HG03139 (cell line): ENCODE results near the gene KANSL1.
"Not testable (repeated sequence)": the region's sequence is repeated elsewhere in the genome, so short reads cannot be mapped to it uniquely, and the experiment has no call there.

Experiments used
- ATAC-seq: cut with Tn5 transposase; IDR thresholded peaks from one replicate; pipeline ENCODE4 v1.9.1; 2021; ENCODE audit not compliant: unreplicated experiment

Gene KANSL1

GRCh38 chr17:46120078-46120477 is 73.2 kb downstream of the KANSL1 start:
- no peak for ATAC-seq

GRCh38 chr17:46118964-46119363 is 74.3 kb downstream of the KANSL1 start:
- no peak for ATAC-seq

- ATAC-seq = no peak
These were observed 75.2 kb downstream of the KANSL1 start for GRCh38 chr17:46117850-46118696.

DNA sequence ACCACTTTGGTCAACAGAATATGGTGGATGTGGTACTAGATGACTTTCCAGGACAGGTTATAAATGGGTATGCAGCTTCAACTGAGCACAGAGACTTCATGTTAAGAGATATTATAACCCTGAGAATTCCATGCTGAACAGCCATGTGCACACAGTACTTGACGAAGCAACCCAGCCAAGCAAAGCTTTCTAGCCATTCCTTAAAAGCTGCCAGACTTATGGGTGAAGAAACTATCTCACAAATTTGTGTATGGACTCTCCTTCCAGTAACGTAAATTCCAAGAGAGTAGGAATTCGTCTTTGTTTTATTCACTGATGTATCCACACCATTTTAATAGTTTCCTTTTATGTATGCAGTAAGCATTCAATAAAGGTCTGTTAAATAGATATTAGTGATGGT is 76.1 kb downstream of the KANSL1 start:
- no peak for ATAC-seq

DNA sequence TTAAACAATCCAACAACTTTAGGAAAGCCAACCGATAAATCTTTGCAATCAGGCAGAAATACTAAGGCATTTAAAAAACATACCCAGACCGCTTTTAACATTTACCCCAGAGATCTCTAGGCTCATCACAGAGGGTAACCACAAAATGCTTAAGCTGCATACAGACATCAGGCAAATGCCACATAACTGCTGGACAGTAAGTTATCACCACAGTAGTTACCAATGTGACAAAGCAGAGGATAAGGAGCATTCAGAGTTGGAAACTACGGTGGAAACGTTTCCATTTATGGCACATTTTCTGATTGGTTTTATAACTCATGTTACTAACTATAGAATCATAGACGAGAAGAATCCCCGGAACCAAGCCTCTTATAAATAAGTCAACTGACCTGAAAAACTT is 77.5 kb downstream of the KANSL1 start:
- no peak for ATAC-seq

DNA sequence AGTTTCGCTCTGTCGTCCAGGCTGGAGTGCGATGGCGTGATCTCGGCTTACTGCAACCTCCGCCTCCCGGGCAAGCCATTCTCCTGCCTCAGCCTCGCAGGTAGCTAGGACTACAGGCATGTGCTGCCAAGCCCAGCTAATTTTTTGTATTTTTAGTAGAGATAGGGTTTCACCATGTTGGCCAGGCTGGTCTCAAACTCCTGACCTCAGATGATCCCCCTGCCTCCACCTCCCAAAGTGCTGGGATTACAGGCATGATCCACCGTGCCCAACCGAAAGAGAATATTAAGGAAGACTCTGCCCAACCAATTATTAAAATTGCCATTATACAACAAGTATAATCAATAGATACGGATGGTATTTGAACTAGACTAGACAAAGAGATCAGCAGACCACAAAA is 82.0 kb downstream of the KANSL1 start:
- not testable (repeated sequence) for ATAC-seq

DNA sequence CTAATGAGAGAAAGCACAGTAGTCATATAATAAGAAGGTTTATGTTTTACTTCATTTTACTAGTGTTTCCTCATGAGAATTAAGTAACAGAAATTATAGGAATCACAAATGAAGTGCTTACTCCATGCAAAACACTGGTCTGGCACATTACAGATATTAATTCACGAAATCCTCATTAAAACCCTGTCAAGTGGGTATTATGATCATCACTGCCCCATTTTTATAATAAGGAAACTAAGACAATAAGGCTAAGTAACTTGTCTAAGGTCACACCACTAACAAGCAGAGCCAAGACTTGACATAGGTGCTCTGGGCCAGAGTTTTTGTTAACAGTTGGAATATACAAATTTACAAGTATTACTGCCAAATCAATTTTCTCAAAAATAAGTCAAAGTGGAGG is 83.0 kb downstream of the KANSL1 start:
- ATAC-seq = no peak

GRCh38 chr17:46109603-46110189 is 83.5 kb downstream of the KANSL1 start:
- no peak for ATAC-seq

DNA sequence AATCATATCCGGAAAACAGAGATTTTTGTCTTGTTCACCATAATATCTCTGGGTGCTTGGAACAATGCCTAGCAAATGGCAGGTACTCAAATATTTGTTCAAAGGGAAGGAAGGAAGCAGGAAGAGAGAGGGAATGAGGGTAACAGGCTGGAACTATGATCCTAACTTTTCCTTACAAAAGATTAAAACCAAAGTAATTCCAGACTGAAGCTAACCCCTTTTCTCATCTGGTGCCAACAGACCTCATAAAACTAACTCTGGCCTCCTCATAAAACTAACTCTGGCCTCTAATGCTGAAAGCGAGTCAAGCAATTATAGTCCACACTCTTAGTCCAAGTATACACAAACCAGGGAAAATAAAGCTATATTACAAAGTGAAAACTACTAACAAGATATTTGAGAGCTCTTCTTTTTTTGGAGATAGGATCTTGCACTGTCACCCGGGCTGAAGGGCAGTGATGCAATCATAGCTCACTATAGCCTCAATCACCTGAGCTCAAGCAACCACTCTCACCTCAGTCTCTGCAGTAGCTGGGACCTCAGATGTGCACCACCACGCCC is 84.6 kb downstream of the KANSL1 start:
- ATAC-seq = no peak

GRCh38 chr17:46108120-46108519 is 85.1 kb downstream of the KANSL1 start:
- ATAC-seq = no peak

GRCh38 chr17:46106966-46107644 is 86.1 kb downstream of the KANSL1 start:
- no peak for ATAC-seq

DNA sequence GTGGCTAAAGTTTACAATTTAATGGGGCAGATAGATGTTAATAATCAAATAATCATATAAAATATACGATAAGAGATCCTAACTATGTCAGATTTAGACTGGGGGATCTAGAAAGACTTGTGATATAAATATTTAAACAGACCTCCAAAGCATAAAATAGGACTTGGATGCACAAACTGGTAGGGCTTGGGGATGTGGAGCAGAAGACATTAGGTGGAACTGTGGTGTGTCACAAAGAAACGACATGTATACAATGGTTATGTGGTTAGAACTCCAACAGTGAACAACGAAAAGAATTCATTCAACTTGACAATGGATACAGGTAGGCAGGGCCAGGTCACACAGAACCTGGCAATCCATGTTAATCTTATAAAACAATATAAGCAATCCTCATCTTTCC is 90.4 kb downstream of the KANSL1 start:
- ATAC-seq = not testable (repeated sequence)

DNA sequence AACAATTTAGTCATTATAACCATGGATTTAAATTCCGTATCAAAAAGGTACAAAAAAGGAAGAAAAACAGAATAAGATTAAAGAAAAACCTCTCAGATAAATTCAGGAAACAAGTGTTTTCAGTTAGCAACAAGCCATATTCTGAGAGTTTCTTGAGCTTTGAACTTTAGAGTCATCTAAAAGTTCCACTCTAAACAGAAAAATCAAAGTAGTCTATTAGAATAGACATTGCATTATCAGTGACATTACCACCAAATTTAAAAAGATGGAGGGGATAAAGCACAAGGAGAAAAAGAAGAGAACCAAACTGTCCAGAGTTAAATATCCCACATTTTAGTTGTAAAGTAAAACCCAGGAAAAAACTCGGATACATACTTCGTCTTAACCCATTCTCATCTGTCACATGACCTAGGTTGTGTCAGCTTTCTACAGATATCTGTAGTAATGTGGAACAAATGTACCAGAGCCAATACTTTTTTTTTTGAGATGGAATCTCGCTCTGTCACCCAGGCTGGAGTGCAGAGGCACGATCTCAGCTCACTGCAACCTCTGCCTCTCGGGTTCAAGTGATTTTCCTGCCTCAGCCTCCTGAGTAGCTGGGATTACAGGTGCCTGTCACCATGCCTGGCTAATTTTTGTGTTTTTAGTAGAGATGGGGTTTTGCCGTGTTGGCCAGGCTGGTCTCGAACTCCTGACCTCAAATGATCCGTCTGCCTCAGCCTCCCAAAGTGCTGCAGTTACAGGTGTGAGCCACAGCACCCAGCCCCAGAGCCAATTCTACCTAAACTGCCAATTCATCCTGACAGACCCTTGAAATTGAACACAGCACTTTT is 91.2 kb downstream of the KANSL1 start:
- ATAC-seq = not testable (repeated sequence)

DNA sequence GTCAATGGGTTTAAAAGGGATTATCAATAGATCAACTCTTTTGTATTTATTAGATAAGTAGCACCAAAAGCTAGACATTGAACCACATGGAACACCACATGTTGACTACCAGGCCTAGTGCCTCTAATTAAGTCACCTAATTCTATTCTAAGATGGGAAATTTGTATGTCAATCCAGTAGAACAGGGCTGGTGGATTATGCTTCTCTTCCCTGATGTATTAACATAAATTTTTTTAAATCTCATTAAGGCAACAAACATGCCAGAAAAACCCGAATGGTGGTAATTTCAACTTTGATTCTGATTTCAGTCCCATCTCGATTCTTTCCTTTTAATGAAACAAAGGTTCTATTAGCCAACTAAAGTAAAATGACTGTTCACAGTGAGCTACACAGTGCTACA is 92.6 kb downstream of the KANSL1 start:
- ATAC-seq = no peak

GRCh38 chr17:46099865-46100264 is 93.4 kb downstream of the KANSL1 start:
- ATAC-seq = no peak

- ATAC-seq = no peak
These were observed 95.7 kb downstream of the KANSL1 start for GRCh38 chr17:46097497-46097896.

DNA sequence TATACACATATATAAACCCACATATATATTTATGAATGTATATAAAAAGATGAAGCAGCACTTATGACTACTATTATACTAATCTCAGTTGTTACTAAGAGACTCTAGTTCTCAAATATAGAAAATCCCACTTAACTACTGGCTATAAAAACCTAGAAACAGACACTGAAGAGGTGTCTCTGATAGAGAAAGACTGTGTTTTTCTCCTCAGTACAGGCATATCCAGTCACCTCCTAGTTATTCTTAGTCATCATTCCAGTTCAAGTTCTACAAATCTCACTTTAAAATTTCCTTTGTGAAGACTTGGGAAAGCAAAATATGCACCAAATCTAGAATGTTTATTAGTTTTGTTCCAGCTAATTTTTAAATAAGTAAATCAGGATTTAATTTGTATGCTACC is 100.2 kb downstream of the KANSL1 start:
- ATAC-seq = no peak

DNA sequence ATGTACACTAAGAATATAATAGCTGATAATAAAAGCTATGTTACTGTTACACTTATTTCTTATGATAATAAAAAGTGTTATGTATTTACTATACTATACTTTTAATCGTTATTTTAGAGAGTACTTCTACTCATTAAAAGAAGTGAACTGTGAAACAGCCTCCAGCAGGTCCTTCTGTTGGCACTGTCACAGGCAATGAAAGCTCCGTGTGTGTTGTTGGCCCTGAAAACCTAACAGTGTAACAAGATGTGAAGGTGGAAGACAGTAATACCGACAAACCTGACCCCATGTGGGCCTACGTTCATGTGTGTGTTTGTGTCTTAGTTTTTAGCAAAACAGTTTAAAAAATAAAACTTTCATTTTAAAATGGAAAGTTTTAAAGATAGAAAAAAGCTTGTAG is 102.4 kb downstream of the KANSL1 start:
- ATAC-seq = no peak

- ATAC-seq = no peak
These were observed 103.8 kb downstream of the KANSL1 start for GRCh38 chr17:46089389-46089965.

DNA sequence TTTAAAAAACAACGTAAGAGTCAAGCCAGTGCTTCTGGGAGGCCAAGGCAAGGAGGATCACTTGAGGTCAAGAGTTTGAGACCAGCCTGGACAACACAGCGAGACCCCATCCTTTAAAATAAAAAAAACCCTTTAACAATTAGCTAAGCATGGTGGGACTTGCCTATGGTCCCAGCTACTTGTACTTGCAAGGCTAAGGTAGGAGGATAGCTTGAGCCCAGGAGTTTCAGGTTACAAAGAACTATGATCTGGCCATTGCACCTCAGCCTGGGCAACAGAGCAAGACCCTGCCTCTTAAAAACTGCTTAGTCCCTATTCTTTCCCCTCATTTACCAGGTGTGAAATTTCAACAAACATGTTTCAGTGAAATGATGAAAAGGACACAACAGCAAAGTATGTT is 104.6 kb downstream of the KANSL1 start:
- ATAC-seq = no peak

DNA sequence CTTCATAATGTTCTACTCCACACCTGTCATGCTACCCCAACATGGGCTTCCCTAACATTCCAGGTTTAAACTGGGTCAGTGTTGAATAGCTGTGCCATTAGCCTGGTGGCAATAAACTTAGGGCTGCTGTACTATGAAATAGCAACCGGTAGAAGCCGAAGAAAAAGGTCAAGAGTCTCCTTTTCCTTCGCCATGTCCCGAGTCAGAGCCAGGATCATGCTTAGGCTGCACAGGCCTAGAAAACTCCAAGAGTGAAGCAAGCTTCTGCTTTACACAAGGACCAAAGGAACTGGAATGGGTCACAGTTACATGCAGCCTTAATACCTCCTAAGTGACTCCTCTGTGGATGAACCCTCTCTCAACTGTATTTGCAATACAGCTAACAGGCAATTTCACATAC is 105.4 kb downstream of the KANSL1 start:
- not testable (repeated sequence) for ATAC-seq
